Lower leg skin (tissue), 3 donors: ENCODE measurements around the gene ZNF280D.

Experiments used
- CTCF ChIP-seq, 3 donors: fragments of 450-650 bp; IDR thresholded peaks; one replicate each; pipeline ENCODE4 v1.5.1; 2016; ENCODE audit warnings: antibody characterized with exemption in 3 of 3, mild to moderate bottlenecking in 3 of 3, moderate library complexity in 2 of 3
- POLR2A ChIP-seq, 2 donors: fragments of 450-650 bp; IDR thresholded peaks; one replicate each; pipeline ENCODE4 v1.6.1; 2016 to 2017; ENCODE audit warnings: antibody characterized with exemption in 2 of 2, mild to moderate bottlenecking in 1 of 2, moderate library complexity in 1 of 2

GRCh38 chr15:56617628-56618027 is 115.7 kb downstream of the ZNF280D start:
- TF ChIP-seq CTCF (IDR thresholded peaks at IDR 0.05) = no peak
- TF ChIP-seq POLR2A (IDR thresholded peaks at IDR 0.05) = no peak
